Liver (tissue), 9 donors: ENCODE results near the gene ANKRD33B. TPM values are rescaled to one million over a fixed set of nuclear protein-coding genes. Genes with fewer than 3 reads are reported as not detected.

Experiments
- DNase-seq: peaks from one replicate; pipeline ENCODE4 v3.0.0-alpha.2; 2017; ENCODE audit warnings: low spot score
- H3K27ac ChIP-seq, 2 donors: one replicate each; pipeline ENCODE4 v1.7.0; 2013; ENCODE audit warnings: inconsistent platforms in 2 of 2, low read length in 2 of 2, control low read depth in 1 of 2, low read depth in 1 of 2, mild to moderate bottlenecking in 1 of 2
- H3K27me3 ChIP-seq, 4 donors: one replicate each; pipeline versions ENCODE4 v1.6.1 to v1.7.0; 2013; ENCODE audit warnings: low read length in 3 of 4, inconsistent platforms in 1 of 4, mild to moderate bottlenecking in 1 of 4, moderate library complexity in 1 of 4; ENCODE audit not compliant: control insufficient read depth in 4 of 4, insufficient read depth in 4 of 4
- H3K36me3 ChIP-seq, 4 donors: one replicate each; pipeline versions ENCODE4 v1.6.1 to v1.7.0; 2013; ENCODE audit warnings: low read length in 3 of 4, mild to moderate bottlenecking in 3 of 4, low read depth in 1 of 4, moderate library complexity in 1 of 4; ENCODE audit not compliant: control insufficient read depth in 4 of 4, insufficient read depth in 3 of 4
- H3K4me1 ChIP-seq, 4 donors: one replicate each; pipeline versions ENCODE4 v1.6.1 to v1.7.0; 2013; ENCODE audit warnings: low read length in 3 of 4, mild to moderate bottlenecking in 3 of 4, moderate library complexity in 1 of 4; ENCODE audit not compliant: control insufficient read depth in 4 of 4, insufficient read depth in 4 of 4
- H3K4me3 ChIP-seq, 3 donors: one replicate each; pipeline versions ENCODE4 v1.6.1 to v1.7.0; 2013; ENCODE audit warnings: low read length in 3 of 3, control low read depth in 1 of 3, low read depth in 1 of 3, mild to moderate bottlenecking in 1 of 3
- H3K9ac ChIP-seq, 2 donors: one replicate each; pipeline ENCODE4 v1.7.0; 2013; ENCODE audit warnings: low read length in 2 of 2, mild to moderate bottlenecking in 2 of 2, moderate library complexity in 2 of 2, control low read depth in 1 of 2, low read depth in 1 of 2
- H3K9me3 ChIP-seq, 4 donors: one replicate each; pipeline versions ENCODE4 v1.6.1 to v1.7.0; 2013; ENCODE audit warnings: low read length in 3 of 4; ENCODE audit not compliant: control insufficient read depth in 4 of 4
- CTCF ChIP-seq: fragments of 150-350 bp; IDR thresholded peaks from 2 replicates; pipeline ENCODE4 v1.5.1; 2017; ENCODE audit warnings: improper control_type of control experiment, low read depth, low read length; ENCODE audit not compliant: missing input control
- FOXA1 ChIP-seq: IDR thresholded peaks from 2 replicates; pipeline ENCODE4 v1.6.1; 2016; ENCODE audit warnings: antibody characterized with exemption
- FOXA2 ChIP-seq: IDR thresholded peaks from 2 replicates; pipeline ENCODE4 v1.6.1; 2016; ENCODE audit warnings: antibody characterized with exemption
- HNF4G ChIP-seq: IDR thresholded peaks from 2 replicates; pipeline ENCODE4 v1.6.1; 2016; ENCODE audit warnings: antibody characterized with exemption
- JUND ChIP-seq, 2 donors: IDR thresholded peaks; 2 replicates each; pipeline ENCODE4 v1.6.1; 2016; ENCODE audit warnings: antibody characterized with exemption in 2 of 2
- MAX ChIP-seq: IDR thresholded peaks from 2 replicates; pipeline ENCODE4 v1.6.1; 2016; ENCODE audit warnings: antibody characterized with exemption
- NR2F2 ChIP-seq: IDR thresholded peaks from 2 replicates; pipeline ENCODE4 v1.6.1; 2016; ENCODE audit warnings: antibody characterized with exemption
- REST ChIP-seq: IDR thresholded peaks from 2 replicates; pipeline ENCODE4 v1.6.1; 2016; ENCODE audit warnings: antibody characterized with exemption, mild to moderate bottlenecking
- RXRA ChIP-seq, 2 donors: IDR thresholded peaks; 2 replicates each; pipeline ENCODE4 v1.6.1; 2017 to 2018; ENCODE audit warnings: antibody characterized with exemption in 2 of 2, mild to moderate bottlenecking in 1 of 2
- TAF1 ChIP-seq: conservative IDR thresholded peaks from 2 replicates; pipeline ENCODE4 v1.6.1; 2016; ENCODE audit warnings: antibody characterized with exemption, mild to moderate bottlenecking
- YY1 ChIP-seq: IDR thresholded peaks from 2 replicates; pipeline ENCODE4 v1.6.1; 2016; ENCODE audit warnings: antibody characterized with exemption, mild to moderate bottlenecking
- ZBTB33 ChIP-seq: IDR thresholded peaks from 2 replicates; pipeline ENCODE4 v1.6.1; 2016; ENCODE audit warnings: antibody characterized with exemption
- WGBS: extraction: QIAGEN DNeasy Blood & Tissue Kit; methylation state at CpG from one replicate; pipeline ENCODE4 v1.1.7; 2013; 5-methylcytosine and 5-hydroxymethylcytosine counted together
- polyA plus RNA-seq, 2 donors: library from polyadenylated mRNA; stranded (reverse) in 1 of 2; unstranded in 1 of 2; fragments of 200-250 nt in 1 of 2; fragments of >200 nt in 1 of 2; fragmentation: Nextera tagmentation in 1 of 2; extraction: Ambion mirVana in 1 of 2; gene quantifications; one replicate each; pipeline versions ENCODE4 v1.2.1 to v1.2.3, GENCODE V29; 2013 to 2015
- total RNA-seq, 2 donors: library from RNA; depleted of rRNA; stranded (reverse); fragments of >200 nt; gene quantifications; one replicate each; pipeline ENCODE4 v1.2.3, GENCODE V29; 2014
- donor health status: healthy.
- donor health status: healthy.
- donor health status: healthy.
- donor health status: healthy.
- donor health status: healthy.

ANKRD33B gene
- total and polyA plus RNA-seq, 4 donors: 0.09 to 1.9 (median 0.25) TPM; not detected in 1

GRCh38 chr5:10626473-10627013, 62.7 kb downstream of the ANKRD33B start (continued):
- TF ChIP-seq REST: no peak
- TF ChIP-seq RXRA (IDR thresholded peaks at IDR 0.05): no peak
- TF ChIP-seq ZBTB33: no peak
- TF ChIP-seq MAX: no peak
- no peak for TF ChIP-seq JUND (IDR thresholded peaks at IDR 0.05)
- no peak for TF ChIP-seq TAF1

- Histone ChIP-seq H3K4me3 (peak overlapping the region in 1 of 3 donors; percentile 26), H3K36me3 (no peaks in the 10 kb centered on the region), H3K9me3 (no peaks in the 10 kb centered on the region), H3K9ac (peak overlapping the region in 1 of 2 donors; percentile 22), H3K27me3 (no peaks in the 10 kb centered on the region), H3K4me1 (peaks cover 0 to 8% (median 4%) of the 10 kb centered on the region in 4 donors), H3K27ac (peak overlapping the region; percentile 70 to 76)
- TF ChIP-seq CTCF (no peak), ZBTB33 (no peak), HNF4G (no peak)
- WGBS: 19% methylated on average over 12 of the region's 12 CpGs
- DNase-seq: no peak
Measured at GRCh38 chr5:10627160-10627701, 63.4 kb downstream of the ANKRD33B start.

- Histone ChIP-seq H3K36me3 (no peaks in the 10 kb centered on the region), H3K27me3 (no peaks in the 10 kb centered on the region), H3K27ac (no peak overlapping the region), H3K9me3 (no peaks in the 10 kb centered on the region), H3K4me3 (no peak overlapping the region), H3K9ac (no peak overlapping the region), H3K4me1 (peaks cover 0 to 9% (median 4%) of the 10 kb centered on the region in 4 donors)
- DNase-seq: no peak
- 96% methylated on average over 7 of the region's 7 CpGs for WGBS
- no peak for TF ChIP-seq NR2F2
- TF ChIP-seq YY1: no peak
- no peak for TF ChIP-seq FOXA2
- no peak for TF ChIP-seq CTCF
- no peak for TF ChIP-seq MAX
- TF ChIP-seq FOXA1: no peak
- no peak for TF ChIP-seq TAF1
- no peak for TF ChIP-seq REST
Measured at GRCh38 chr5:10628601-10629000, 64.7 kb downstream of the ANKRD33B start.
